KMS-11 (cell line): ENCODE results near the gene CCNYL1.

ENCODE experiments used
- H2AFZ ChIP-seq: fragments of 200-600 bp; sonication (generic); 2 replicates; pipeline ENCODE4 v1.6.1; 2016; ENCODE audit warnings: antibody characterized with exemption, mixed run types, low read depth
- H3K27ac ChIP-seq: fragments of 200-600 bp; sonication (generic); 2 replicates; pipeline ENCODE4 v1.6.1; 2016; ENCODE audit warnings: mild to moderate bottlenecking, mixed run types
- H3K27me3 ChIP-seq: fragments of 200-600 bp; sonication (generic); 2 replicates; pipeline ENCODE4 v1.6.1; 2017; ENCODE audit warnings: mild to moderate bottlenecking, low read depth, mixed run types, moderate library complexity; ENCODE audit not compliant: insufficient read depth
- H3K36me3 ChIP-seq: fragments of 200-600 bp; sonication (generic); 2 replicates; pipeline ENCODE4 v1.6.1; 2017; ENCODE audit warnings: mild to moderate bottlenecking, mixed run types; ENCODE audit not compliant: insufficient read depth
- H3K4me1 ChIP-seq: fragments of 200-600 bp; sonication (generic); 2 replicates; pipeline ENCODE4 v1.6.1; 2016; ENCODE audit warnings: mild to moderate bottlenecking, low read depth, mixed run types; ENCODE audit not compliant: poor library complexity, severe bottlenecking
- H3K4me2 ChIP-seq: fragments of 200-600 bp; sonication (generic); 2 replicates; pipeline ENCODE4 v1.7.0; 2016; ENCODE audit warnings: mild to moderate bottlenecking, mixed run types
- H3K4me3 ChIP-seq: fragments of 200-600 bp; sonication (generic); IDR thresholded peaks from 2 replicates; pipeline ENCODE4 v1.6.1; 2017; ENCODE audit warnings: low read depth, low read length, mixed read lengths; ENCODE audit not compliant: insufficient read depth
- H3K79me2 ChIP-seq: fragments of 200-600 bp; sonication (generic); 2 replicates; pipeline ENCODE4 v1.6.1; 2016; ENCODE audit warnings: low read depth, mixed run types; ENCODE audit not compliant: insufficient read depth
- H3K9ac ChIP-seq: fragments of 200-600 bp; sonication (generic); 2 replicates; pipeline ENCODE4 v1.6.1; 2016; ENCODE audit warnings: mild to moderate bottlenecking, mixed run types
- H4K20me1 ChIP-seq: fragments of 200-600 bp; sonication (generic); 2 replicates; pipeline ENCODE4 v1.6.1; 2016; ENCODE audit warnings: mild to moderate bottlenecking, mixed run types; ENCODE audit not compliant: insufficient read depth
- CTCF ChIP-seq: fragments of 200-600 bp; sonication (generic); conservative IDR thresholded peaks from 2 replicates; pipeline ENCODE4 v1.6.1; 2017; ENCODE audit warnings: low read depth, mild to moderate bottlenecking, antibody characterized with exemption, low read length, moderate library complexity, mixed read lengths

The CCNYL1 gene

GRCh38 chr2:207729465-207729998 lies 18.1 kb downstream of the CCNYL1 start:
- Histone ChIP-seq H3K79me2 (no peaks in the 10 kb centered on the region), H2AFZ (no peak overlapping the region), H3K27me3 (no peaks in the 10 kb centered on the region), H3K4me1 (no peaks in the 10 kb centered on the region), H3K4me2 (no peak overlapping the region), H3K36me3 (no peaks in the 10 kb centered on the region; the same call in 1 of the 2 replicates), H3K9ac (no peak overlapping the region), H3K27ac (no peak overlapping the region), H4K20me1 (no peaks in the 10 kb centered on the region), H3K4me3 (no peak overlapping the region)
- TF ChIP-seq CTCF, result no peak

- Histone ChIP-seq H4K20me1 (no peaks in the 10 kb centered on the region), H3K4me2 (no peak overlapping the region), H3K9ac (no peak overlapping the region), H2AFZ (no peak overlapping the region), H3K36me3 (no peaks in the 10 kb centered on the region; the same call in 1 of the 2 replicates), H3K79me2 (no peaks in the 10 kb centered on the region), H3K27ac (no peak overlapping the region), H3K27me3 (no peaks in the 10 kb centered on the region), H3K4me3 (no peak overlapping the region), H3K4me1 (no peaks in the 10 kb centered on the region)
- no peak for TF ChIP-seq CTCF
Observed at GRCh38 chr2:207731138-207731537, 19.7 kb downstream of the CCNYL1 start.

DNA sequence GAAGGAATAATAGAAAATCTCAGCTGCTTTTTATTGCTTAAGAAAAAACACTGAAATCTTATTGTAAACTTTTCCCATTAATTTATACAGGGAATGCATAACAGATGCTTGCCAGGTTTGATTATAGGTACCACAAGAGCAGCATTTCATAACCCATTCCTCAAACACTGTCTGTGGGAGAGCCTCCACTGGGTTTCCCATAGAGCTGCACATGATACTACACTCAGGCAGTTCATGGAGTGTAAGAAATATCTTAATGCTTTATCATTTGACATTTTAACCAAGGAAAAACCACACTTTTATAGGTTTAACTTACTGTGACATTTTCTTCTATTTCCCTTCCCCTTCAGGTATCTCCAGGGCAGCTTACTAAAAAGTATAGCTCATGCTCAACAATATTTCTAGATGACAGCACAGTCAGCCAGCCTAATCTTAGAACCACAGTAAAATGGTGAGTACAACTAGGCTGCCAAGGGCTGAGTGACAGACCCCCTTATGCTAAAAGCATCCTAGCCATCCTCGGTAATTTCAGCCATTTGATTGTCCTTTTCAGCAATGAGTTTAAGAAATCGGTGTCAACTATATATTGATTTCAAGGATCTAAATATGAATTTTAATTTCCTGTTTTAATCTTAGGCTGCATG lies 22.3 kb downstream of the CCNYL1 start:
- no peaks in the 10 kb centered on the region for H3K27me3 ChIP-seq
- no peak overlapping the region for H3K27ac ChIP-seq
- H3K79me2 ChIP-seq, result no peaks in the 10 kb centered on the region
- no peak overlapping the region for H3K9ac ChIP-seq
- TF ChIP-seq CTCF, result no peak
- H3K4me1 ChIP-seq, result peaks cover 5% of the 10 kb centered on the region
- H2AFZ ChIP-seq, result no peak overlapping the region
- H4K20me1 ChIP-seq, result no peaks in the 10 kb centered on the region
- no peak overlapping the region for H3K4me3 ChIP-seq
- no peaks in the 10 kb centered on the region; the same call in 1 of the 2 replicates for H3K36me3 ChIP-seq
- H3K4me2 ChIP-seq, result no peak overlapping the region

DNA sequence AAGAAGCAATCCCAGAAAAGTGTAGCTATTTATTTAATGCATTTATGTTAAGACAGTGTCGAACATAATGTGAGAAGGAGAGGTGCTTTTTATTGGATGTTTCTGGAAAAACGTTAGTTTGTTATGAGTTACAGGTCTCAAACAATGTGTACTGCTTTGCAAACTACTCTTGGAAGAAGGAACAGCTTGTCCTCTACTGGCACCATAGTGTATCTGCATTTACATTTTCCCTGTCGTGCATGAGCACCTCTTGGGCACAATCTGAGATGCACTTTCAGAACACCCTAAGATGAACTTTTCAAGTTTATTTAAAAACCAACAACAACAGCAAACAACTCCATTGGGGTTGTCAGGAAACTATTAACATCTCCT lies 22.8 kb downstream of the CCNYL1 start:
- Histone ChIP-seq H2AFZ (no peak overlapping the region), H3K9ac (no peak overlapping the region), H3K4me1 (peaks cover 5% of the 10 kb centered on the region), H3K4me3 (no peak overlapping the region), H3K79me2 (no peaks in the 10 kb centered on the region), H3K27ac (no peak overlapping the region), H4K20me1 (no peaks in the 10 kb centered on the region), H3K27me3 (no peaks in the 10 kb centered on the region), H3K36me3 (no peaks in the 10 kb centered on the region; the same call in 1 of the 2 replicates), H3K4me2 (no peak overlapping the region)
- TF ChIP-seq CTCF, result no peak
